SIG-M5 treated with dmso at 0.1 percent for 504 hours (cell line): ENCODE measurements around the gene FOXR1.

Source experiments
- DNase-seq: peaks from one replicate; lab custom pipeline; 2025; ENCODE audit not compliant: unreplicated experiment; lab: John Stamatoyannopoulos, UW

Gene FOXR1

DNA sequence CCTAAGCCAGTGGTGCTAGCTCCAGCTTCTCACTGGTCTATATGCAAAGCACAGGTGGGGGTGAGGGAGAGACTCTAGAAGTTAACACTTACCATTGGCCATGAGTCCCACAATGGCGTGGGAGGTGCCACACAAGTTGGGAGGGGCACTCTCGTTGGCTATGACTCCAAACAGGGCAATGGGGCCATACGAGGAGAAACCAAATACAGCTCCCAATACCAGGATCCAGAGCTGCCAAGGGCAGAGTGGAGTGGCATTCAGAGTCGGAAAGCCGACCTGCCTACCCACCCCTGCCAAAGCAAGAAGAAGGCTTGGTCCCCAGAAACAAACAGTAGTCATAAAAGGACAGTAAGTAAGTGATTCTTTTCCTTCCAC is 53.5 kb downstream of the FOXR1 start:
- no peak for DNase-seq

GRCh38 chr11:119025541-119025940 is 54.0 kb downstream of the FOXR1 start:
- DNase-seq: no peak

DNA sequence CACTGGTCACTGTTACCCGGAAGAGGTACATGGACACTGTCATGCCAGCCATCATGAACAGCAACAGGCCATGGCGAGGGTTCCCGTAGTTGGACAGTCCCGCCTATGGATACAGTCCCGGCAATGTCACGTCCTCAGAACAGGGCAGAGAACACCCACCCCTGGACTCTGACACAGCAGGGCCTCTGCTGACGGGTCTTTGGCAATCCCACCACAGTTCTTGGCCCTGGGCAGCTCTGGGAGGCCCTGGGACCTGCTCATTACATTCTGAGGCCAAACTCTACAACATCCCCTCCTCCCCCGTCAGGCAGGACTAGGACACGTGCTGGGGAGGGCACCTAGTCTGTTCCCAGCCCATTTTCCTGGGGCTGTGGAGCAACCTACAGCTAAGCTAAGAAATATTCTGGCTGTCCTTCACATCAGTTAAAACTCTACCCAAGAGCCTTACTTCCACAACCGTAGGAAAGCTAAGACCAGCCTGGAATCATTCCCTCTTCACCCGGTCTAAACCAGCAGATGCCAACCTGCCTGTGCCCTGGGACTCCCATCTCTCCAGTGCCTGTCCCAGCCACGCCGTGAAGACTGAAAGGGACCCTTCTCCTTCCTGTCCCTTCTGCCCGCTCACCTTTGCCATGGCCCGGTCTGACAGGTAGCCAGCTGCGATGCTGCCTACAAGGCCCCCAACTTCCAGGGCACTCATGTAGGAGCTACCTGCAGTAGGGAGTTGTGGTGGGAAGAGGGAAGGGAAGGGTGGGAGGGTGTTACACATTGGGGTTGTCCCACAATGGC is 54.6 kb downstream of the FOXR1 start:
- DNase-seq: no peak

DNA sequence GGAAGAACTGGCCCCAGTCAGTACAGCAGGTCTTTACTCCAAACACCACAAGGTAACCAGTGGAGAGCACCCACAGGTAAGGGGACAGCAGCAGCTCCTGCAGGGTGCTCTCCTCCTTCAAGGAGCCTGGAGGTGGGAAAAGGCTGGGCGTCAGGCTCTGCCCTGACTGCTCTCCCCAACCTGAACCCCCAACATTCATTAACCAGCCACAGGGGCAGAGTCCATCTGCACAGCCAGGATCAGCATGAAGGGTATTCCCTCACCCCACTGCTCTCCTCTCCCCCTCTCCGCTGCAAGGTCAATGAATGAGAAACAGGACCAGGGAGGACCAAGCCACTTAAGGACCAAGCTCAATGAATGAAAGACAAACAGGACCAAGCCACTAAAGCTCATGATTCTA is 55.4 kb downstream of the FOXR1 start:
- no peak for DNase-seq

DNA sequence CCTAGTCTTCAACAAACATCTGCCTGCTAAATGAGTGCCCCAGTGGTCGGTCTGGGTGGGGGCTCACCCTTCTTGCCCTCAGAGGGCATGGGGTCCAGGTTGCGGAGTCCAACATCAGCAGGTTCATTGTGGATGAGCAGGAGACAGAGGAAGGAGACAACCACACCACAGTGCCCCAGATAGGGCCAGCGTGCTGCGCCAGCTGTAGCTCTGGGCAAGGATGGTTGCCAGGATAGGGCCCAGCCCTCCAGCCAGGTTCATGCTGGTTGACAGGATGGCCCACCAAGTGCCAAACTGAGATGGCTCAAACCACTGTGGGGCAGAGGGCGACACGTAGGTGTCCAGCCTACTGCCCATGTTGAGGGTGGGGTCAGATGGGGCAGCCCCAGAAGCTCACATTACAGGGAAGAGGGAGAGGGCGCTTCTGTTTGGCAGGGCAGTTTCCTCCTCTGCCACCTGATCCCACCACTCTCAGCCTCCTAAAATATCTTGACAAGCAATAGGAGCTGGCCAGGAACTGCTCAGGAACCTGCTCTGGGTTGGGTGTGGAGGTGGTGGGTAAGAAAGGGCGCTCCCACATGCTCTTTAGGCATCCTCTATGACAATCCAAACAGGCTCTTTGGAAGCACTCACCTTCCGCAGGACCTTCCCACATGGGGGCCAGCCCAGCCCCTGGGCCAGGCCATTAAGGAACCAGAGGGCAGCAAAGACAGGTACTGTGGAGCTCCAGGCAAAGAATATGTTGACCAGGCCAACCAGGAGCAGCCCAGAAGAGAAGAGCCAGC is 56.2 kb downstream of the FOXR1 start:
- DNase-seq: no peak

- no peak for DNase-seq
Observed at GRCh38 chr11:119028346-119029068, 56.9 kb downstream of the FOXR1 start.

DNA sequence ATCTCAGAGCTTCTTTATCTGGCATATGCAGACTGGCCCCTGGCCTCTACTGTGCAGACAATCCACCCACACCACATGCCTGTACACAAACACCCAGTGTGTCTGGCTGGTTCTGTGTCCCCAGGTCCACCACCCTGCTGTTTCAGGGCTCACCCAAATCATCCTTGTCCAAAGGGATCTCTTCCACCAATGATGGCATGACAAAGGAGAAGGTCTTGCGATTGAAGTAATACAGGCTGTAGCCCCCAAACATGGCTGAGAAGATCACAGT is 57.4 kb downstream of the FOXR1 start:
- DNase-seq: no peak

DNA sequence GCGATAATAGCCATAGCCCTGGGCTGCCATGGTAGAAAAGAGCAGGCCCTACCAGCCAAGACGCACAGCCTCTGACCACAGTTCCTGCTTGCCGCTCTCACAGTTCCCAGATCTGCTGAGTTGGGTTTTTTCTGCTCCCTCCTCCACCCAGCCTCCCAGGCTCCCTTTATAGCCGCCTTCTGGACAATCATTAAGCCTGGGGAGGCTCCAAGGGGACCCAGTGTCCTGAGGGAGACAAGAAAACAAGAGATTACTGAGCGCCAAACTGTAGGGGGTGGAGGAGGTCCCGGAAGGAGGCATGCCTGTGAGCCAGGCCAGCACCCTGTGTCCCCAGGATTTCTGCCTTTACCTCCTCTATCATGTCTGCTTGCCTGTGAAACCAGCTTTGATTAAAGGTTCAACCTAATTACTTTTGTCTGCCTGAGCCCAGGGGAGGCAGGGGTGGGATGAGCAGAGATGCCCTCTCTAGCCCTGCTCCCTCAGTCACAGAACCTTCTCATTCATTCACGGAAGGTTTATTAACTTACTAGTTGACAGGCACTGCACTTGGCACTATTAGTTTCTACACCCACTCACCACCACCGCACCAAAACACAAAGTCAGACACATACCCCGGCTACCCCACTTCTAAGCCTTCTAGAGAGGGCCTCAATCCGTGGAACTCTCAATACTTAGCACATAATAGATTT is 57.9 kb downstream of the FOXR1 start:
- DNase-seq: no peak

DNA sequence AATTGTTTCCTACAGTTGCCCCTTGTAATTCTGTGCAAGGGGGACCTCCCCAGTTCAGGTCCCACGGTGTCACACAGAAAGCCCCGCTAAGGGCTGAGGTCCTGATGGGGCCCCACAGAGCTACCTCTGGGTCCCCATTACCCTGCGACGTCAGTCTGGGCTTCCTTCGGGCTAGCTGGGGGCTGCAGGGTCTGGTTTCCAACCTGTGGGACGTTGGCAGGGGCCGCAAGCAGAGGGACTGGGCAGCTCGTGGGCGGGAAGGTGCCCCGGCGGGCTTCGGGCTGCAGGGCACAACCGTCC is 58.4 kb downstream of the FOXR1 start:
- DNase-seq: no peak

DNA sequence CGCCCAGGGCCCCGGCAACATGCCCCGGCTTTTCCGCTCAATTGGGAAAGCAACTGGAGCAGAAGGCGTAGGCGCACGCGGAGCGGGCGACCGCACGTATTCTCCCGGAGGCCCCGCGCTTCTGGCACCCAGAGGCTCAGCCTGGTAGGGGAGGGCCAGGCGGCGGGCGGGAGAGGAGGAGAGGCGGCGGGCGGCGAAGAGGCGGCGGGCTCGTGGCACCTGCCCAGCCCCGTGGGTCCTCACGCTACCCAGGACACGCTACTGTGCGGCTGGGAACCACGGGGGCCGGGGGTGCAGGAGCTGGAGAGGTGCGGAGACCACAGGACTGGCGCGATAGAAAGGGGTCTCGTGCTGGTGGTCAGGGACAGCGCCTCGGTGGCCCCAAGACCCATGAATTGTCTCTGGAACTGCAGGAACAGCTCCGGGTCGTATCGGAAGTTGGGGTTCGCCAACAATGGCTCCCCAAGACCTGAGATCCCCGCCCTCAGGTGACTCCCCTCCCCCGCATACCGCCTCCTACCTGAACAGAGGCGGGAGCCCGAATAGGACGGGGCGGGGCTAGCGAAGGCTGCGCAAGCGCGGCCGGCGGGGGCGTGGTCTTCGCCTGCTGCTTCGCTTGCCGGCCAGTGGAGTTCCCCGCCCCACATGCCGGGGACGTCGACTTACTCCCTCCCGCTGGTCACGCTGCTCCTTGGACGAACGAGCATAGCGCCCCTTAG is 58.9 kb downstream of the FOXR1 start, which contains the start of gene SLC37A4:
Gene SLC37A4 (minus strand): TSS at position 549 of the 719 bp plus-strand sequence.
- peak; percentile 96 for DNase-seq
